H9 (cell line): ENCODE data around the gene CBY3. TPM values are rescaled to one million over a fixed set of nuclear protein-coding genes. Genes with fewer than 3 reads are reported as not detected.

Experiments used
- DNase-seq: peaks from one replicate; pipeline ENCODE4 v3.0.0-alpha.2; 2017
- H2AFZ ChIP-seq: one replicate; pipeline ENCODE4 v1.6.1; 2013; ENCODE audit warnings: mild to moderate bottlenecking, low read length, control low read depth, moderate library complexity
- H2AK5ac ChIP-seq: 2 replicates; pipeline ENCODE4 v1.6.1; 2013; ENCODE audit warnings: low read length, control low read depth, mixed read lengths; ENCODE audit not compliant: insufficient read length
- H2BK120ac ChIP-seq: one replicate; pipeline ENCODE4 v1.6.1; 2013; ENCODE audit warnings: low read depth, mild to moderate bottlenecking, low read length, control low read depth, inconsistent platforms; ENCODE audit not compliant: poor library complexity, severe bottlenecking
- H2BK12ac ChIP-seq: 2 replicates; pipeline ENCODE4 v1.6.1; 2013; ENCODE audit warnings: low read length, control low read depth, mixed read lengths, low read depth; ENCODE audit not compliant: insufficient read length
- H2BK15ac ChIP-seq: 2 replicates; pipeline ENCODE4 v1.6.1; 2013; ENCODE audit warnings: low read depth, low read length, control low read depth
- H2BK20ac ChIP-seq: one replicate; pipeline ENCODE4 v1.6.1; 2013; ENCODE audit warnings: low read depth, mild to moderate bottlenecking, low read length, control low read depth, inconsistent platforms; ENCODE audit not compliant: poor library complexity, severe bottlenecking
- H2BK5ac ChIP-seq: 2 replicates; pipeline ENCODE4 v1.6.1; 2013; ENCODE audit warnings: low read length, control low read depth, mixed read lengths; ENCODE audit not compliant: insufficient read length
- H3K14ac ChIP-seq: 2 replicates; pipeline ENCODE4 v1.6.1; 2013; ENCODE audit warnings: low read length, control low read depth; ENCODE audit not compliant: insufficient read depth
- H3K18ac ChIP-seq: 2 replicates; pipeline ENCODE4 v1.6.1; 2013; ENCODE audit warnings: low read depth, mild to moderate bottlenecking, mixed read lengths, low read length, control low read depth; ENCODE audit not compliant: insufficient read length
- H3K23ac ChIP-seq: 2 replicates; pipeline ENCODE4 v1.6.1; 2013; ENCODE audit warnings: low read length, control low read depth, mixed read lengths, low read depth; ENCODE audit not compliant: insufficient read length
- H3K23me2 ChIP-seq: 2 replicates; pipeline ENCODE4 v1.6.1; 2013; ENCODE audit warnings: low read depth, mild to moderate bottlenecking, mixed read lengths, low read length, control low read depth; ENCODE audit not compliant: insufficient read length, poor library complexity, severe bottlenecking
- H3K27ac ChIP-seq: 2 replicates; pipeline ENCODE4 v1.5.1; 2013; ENCODE audit warnings: low read length, control low read depth, mixed read lengths, low read depth; ENCODE audit not compliant: insufficient read length
- H3K27me3 ChIP-seq: 2 replicates; pipeline ENCODE4 v1.6.1; 2013; ENCODE audit warnings: low read length, control low read depth, inconsistent platforms; ENCODE audit not compliant: insufficient read depth
- H3K4ac ChIP-seq: 2 replicates; pipeline ENCODE4 v1.6.1; 2013; ENCODE audit warnings: low read depth, mild to moderate bottlenecking, control low read depth, inconsistent platforms, low read length, moderate library complexity
- H3K4me1 ChIP-seq: 2 replicates; pipeline ENCODE4 v1.6.1; 2013; ENCODE audit warnings: low read length, control low read depth, inconsistent platforms; ENCODE audit not compliant: insufficient read depth
- H3K4me2 ChIP-seq: 2 replicates; pipeline ENCODE4 v1.6.1; 2013; ENCODE audit warnings: low read length, control low read depth, mixed read lengths; ENCODE audit not compliant: insufficient read length, insufficient read depth
- H3K56ac ChIP-seq: 2 replicates; pipeline ENCODE4 v1.6.1; 2013; ENCODE audit warnings: low read depth, mild to moderate bottlenecking, mixed read lengths, low read length, control low read depth; ENCODE audit not compliant: insufficient read length
- H3K79me1 ChIP-seq: 2 replicates; pipeline ENCODE4 v1.6.1; 2013; ENCODE audit warnings: low read depth, mild to moderate bottlenecking, moderate library complexity, low read length, control low read depth, inconsistent platforms; ENCODE audit not compliant: insufficient read depth, poor library complexity, severe bottlenecking
- H3K79me2 ChIP-seq: 2 replicates; pipeline ENCODE4 v1.6.1; 2013; ENCODE audit warnings: low read length, control low read depth, inconsistent platforms; ENCODE audit not compliant: insufficient read depth
- H3K9ac ChIP-seq: 2 replicates; pipeline ENCODE4 v1.6.1; 2013; ENCODE audit warnings: low read length, control low read depth, mixed read lengths; ENCODE audit not compliant: insufficient read length; ENCODE audit errors: extremely low read depth
- H3K9me3 ChIP-seq: one replicate; pipeline ENCODE4 v1.6.1; 2013; ENCODE audit warnings: low read depth, low read length, inconsistent platforms; ENCODE audit not compliant: control insufficient read depth
- H3T11ph ChIP-seq: one replicate; pipeline ENCODE4 v1.6.1; 2013; ENCODE audit warnings: mild to moderate bottlenecking, low read length, control low read depth, inconsistent platforms
- H4K20me1 ChIP-seq: one replicate; pipeline ENCODE4 v1.6.1; 2013; ENCODE audit not compliant: control insufficient read depth, insufficient read length, insufficient read depth
- H4K5ac ChIP-seq: 2 replicates; pipeline ENCODE4 v1.6.1; 2013; ENCODE audit warnings: low read depth, mild to moderate bottlenecking, mixed read lengths, low read length, control low read depth; ENCODE audit not compliant: insufficient read length
- H4K8ac ChIP-seq: replicated peaks from 2 replicates; pipeline ENCODE4 v1.6.1; 2013; ENCODE audit warnings: low read length, control low read depth, mixed read lengths, low read depth; ENCODE audit not compliant: insufficient read length
- H4K91ac ChIP-seq: 2 replicates; pipeline ENCODE4 v1.6.1; 2013; ENCODE audit warnings: low read depth, mild to moderate bottlenecking, moderate library complexity, mixed read lengths, low read length, control low read depth; ENCODE audit not compliant: insufficient read length
- H3K27ac Mint-ChIP-seq, 3 experiments: 2 replicates in 2 of 3; 3 replicates in 1 of 3; pipeline ENCODE4 v1.8.0; 2020 to 2021; ENCODE audit warnings: mixed read lengths in 3 of 3, mild to moderate bottlenecking in 1 of 3, moderate library complexity in 1 of 3
- H3K27me3 Mint-ChIP-seq: 2 replicates; pipeline ENCODE4 v1.8.0; 2021; ENCODE audit warnings: low read depth, mild to moderate bottlenecking, moderate library complexity, mixed read lengths
- H3K36me3 Mint-ChIP-seq, 3 experiments: 2 replicates in 2 of 3; 3 replicates in 1 of 3; pipeline ENCODE4 v1.8.0; 2020 to 2021; ENCODE audit warnings: low read depth in 3 of 3, mixed read lengths in 3 of 3; ENCODE audit not compliant: insufficient read depth in 1 of 3
- H3K4me1 Mint-ChIP-seq, 2 experiments: 2 replicates each; pipeline ENCODE4 v1.8.0; 2020; ENCODE audit warnings: mixed read lengths in 2 of 2
- H3K4me3 Mint-ChIP-seq, 2 experiments: 2 replicates in 1 of 2; 3 replicates in 1 of 2; pipeline ENCODE4 v1.8.0; 2020 to 2021; ENCODE audit warnings: mild to moderate bottlenecking in 2 of 2, mixed read lengths in 2 of 2, moderate library complexity in 1 of 2
- H3K9me3 Mint-ChIP-seq, 2 experiments: 2 replicates in 1 of 2; 3 replicates in 1 of 2; pipeline ENCODE4 v1.8.0; 2020; ENCODE audit warnings: mild to moderate bottlenecking in 2 of 2, mixed read lengths in 2 of 2, moderate library complexity in 1 of 2
- CTCF ChIP-seq: fragments of 200-600 bp; sonication (generic); conservative IDR thresholded peaks from 3 replicates; pipeline ENCODE4 v1.8.0; 2021; ENCODE audit warnings: antibody characterized with exemption, mild to moderate bottlenecking
- WGBS: extraction: QIAGEN DNeasy Blood & Tissue Kit; methylation state at CpG from one replicate; pipeline ENCODE4 v1.1.7; 2013; ENCODE audit warnings: missing lambda C conversion rate, low lambda C conversion rate, mixed read lengths; ENCODE audit not compliant: insufficient read length; ENCODE audit errors: extremely low coverage; 5-methylcytosine and 5-hydroxymethylcytosine counted together
- long read RNA-seq: library from polyadenylated mRNA; unstranded; transcript quantifications from one replicate; pipeline ENCODE4 v2.0.0, GENCODE V29; 2020
- total RNA-seq: library from RNA; stranded (reverse); gene quantifications from 2 replicates; pipeline ENCODE4 v1.2.1, GENCODE V29; 2021

Gene CBY3
- total RNA-seq: 0.50 and 1.6 TPM in 2 replicates
- long read RNA-seq, partial matches to known transcripts: 0 of 1 reads
- long read RNA-seq, other reads (novel, unspliced or antisense): 1 of 1 reads

- Mint-ChIP-seq H3K36me3 (peaks cover 12 to 18% (median 18%) of the 10 kb centered on the region in 3 experiments), H3K4me3 (peak within 1 kb of the TSS; percentile 39 to 42; a peak in 4 of 5 replicates), H3K27me3 (peaks cover 4% of the 10 kb centered on the region), H3K4me1 (peaks cover 15 to 19% of the 10 kb centered on the region in 2 experiments), H3K27ac (peak within 1 kb of the TSS in 1 of 3 experiments; percentile 25; a peak in 1 of 7 replicates), H3K9me3 (peaks cover 0 to 4% of the 10 kb centered on the region in 2 experiments; a peak in 2 of 5 replicates)
- no peak within 1 kb of the TSS for H3K27ac ChIP-seq
- peaks cover 2% of the 10 kb centered on the region; the same call in 1 of the 2 replicates for H3K4me1 ChIP-seq
- no peak for TF ChIP-seq CTCF
- H3K4me2 ChIP-seq: no peak within 1 kb of the TSS
- peaks cover 15% of the 10 kb centered on the region for H3K23me2 ChIP-seq
- no peak within 1 kb of the TSS for H3K18ac ChIP-seq
- no peaks in the 10 kb centered on the region for H3K79me1 ChIP-seq
- no peak within 1 kb of the TSS for H2BK20ac ChIP-seq
- H3K9ac ChIP-seq: no peak within 1 kb of the TSS
- H3K23ac ChIP-seq: no peak within 1 kb of the TSS
- H2AFZ ChIP-seq: no peak within 1 kb of the TSS
- no peak for DNase-seq
- no peak within 1 kb of the TSS for H4K5ac ChIP-seq
- H3K9me3 ChIP-seq: no peaks in the 10 kb centered on the region
- no peak within 1 kb of the TSS for H4K8ac ChIP-seq
- no peaks in the 10 kb centered on the region for H3K79me2 ChIP-seq
- H2BK15ac ChIP-seq: no peak within 1 kb of the TSS
- H3K4ac ChIP-seq: no peak within 1 kb of the TSS
- H4K91ac ChIP-seq: no peak within 1 kb of the TSS
- no peak within 1 kb of the TSS for H2BK120ac ChIP-seq
- no peaks in the 10 kb centered on the region for H4K20me1 ChIP-seq
- H2BK12ac ChIP-seq: no peak within 1 kb of the TSS
- H3K27me3 ChIP-seq: no peaks in the 10 kb centered on the region
- H2BK5ac ChIP-seq: no peak within 1 kb of the TSS
- no peak within 1 kb of the TSS for H3K14ac ChIP-seq
- H3K56ac ChIP-seq: no peak within 1 kb of the TSS
- H2AK5ac ChIP-seq: no peak within 1 kb of the TSS
- WGBS: no CpG with 5 or more reads among the region's 5 CpGs
- no peak within 1 kb of the TSS for H3T11ph ChIP-seq
Observed at GRCh38 chr5:179680780-179681401, at the start of gene CBY3. TSS of gene CBY3 (minus strand) at chr5:179681034. CDS start at chr5:179680918, 116 bp downstream.
